Tibial artery (tissue), 4 donors: ENCODE results near the gene TFPI.
"Not testable (repeated sequence)": the region's sequence is repeated elsewhere in the genome, so short reads cannot be mapped to it uniquely, and the experiment has no call there.

ENCODE experiments used
- DNase-seq, 2 donors: peaks; one replicate each; pipeline ENCODE4 v3.0.0-alpha.2; 2019
- H3K27ac ChIP-seq, 2 donors: fragments of 200-600 bp; sonication (generic) in 1 of 2; 1 replicate in 1 of 2; 2 replicates in 1 of 2; pipeline ENCODE4 v1.5.1; 2018 to 2019; ENCODE audit warnings: mild to moderate bottlenecking in 1 of 2
- H3K27me3 ChIP-seq, 2 donors: fragments of 200-600 bp; sonication (generic) in 1 of 2; one replicate each; pipeline versions ENCODE4 v1.5.1 to v1.6.0; 2016 to 2019
- H3K36me3 ChIP-seq, 3 donors: fragments of 200-600 bp; sonication (generic) in 2 of 3; one replicate each; pipeline ENCODE4 v1.5.1; 2016 to 2019; ENCODE audit warnings: mild to moderate bottlenecking in 2 of 3
- H3K4me1 ChIP-seq, 4 donors: fragments of 200-600 bp; sonication (generic) in 2 of 4; 1 replicate in 3 of 4; 2 replicates in 1 of 4; pipeline ENCODE4 v1.5.1; 2016 to 2019
- H3K4me3 ChIP-seq, 2 donors: fragments of 200-600 bp; sonication (generic) in 1 of 2; 1 replicate in 1 of 2; 2 replicates in 1 of 2; pipeline ENCODE4 v1.5.1; 2018 to 2019; ENCODE audit warnings: mild to moderate bottlenecking in 2 of 2
- H3K9me3 ChIP-seq, 3 donors: fragments of 200-600 bp; sonication (generic) in 1 of 3; one replicate each; pipeline ENCODE4 v1.5.1; 2016 to 2019
- CTCF ChIP-seq, 2 experiments: fragments of 200-600 bp in 1 of 2; fragments of 450-650 bp in 1 of 2; IDR thresholded peaks; one replicate each; pipeline ENCODE4 v1.5.1; 2017 to 2019; ENCODE audit warnings: antibody characterized with exemption in 2 of 2, mild to moderate bottlenecking in 1 of 2, moderate library complexity in 1 of 2
- intact Hi-C: fragments of 100-400 bp; cut with DNase I; formaldehyde crosslinking; loops from one replicate; pipeline ENCODE4 v1.15.0; 2023; ENCODE audit warnings: low total_unique reads

Gene TFPI

GRCh38 chr2:187569042-187569441 is 14.8 kb upstream of the TFPI start:
- H3K27me3 ChIP-seq, result no peaks in the 10 kb centered on the region
- H3K36me3 ChIP-seq, result no peaks in the 10 kb centered on the region
- intact Hi-C loops, result no loop called here
- TF ChIP-seq CTCF (IDR thresholded peaks at IDR 0.05), result no peak
- H3K27ac ChIP-seq, result no peak overlapping the region
- H3K9me3 ChIP-seq, result no peaks in the 10 kb centered on the region
- no peak for DNase-seq
- H3K4me1 ChIP-seq, result peaks cover 0 to 10% (median 0%) of the 10 kb centered on the region in 4 donors
- no peak overlapping the region for H3K4me3 ChIP-seq

GRCh38 chr2:187567126-187567525 is 12.9 kb upstream of the TFPI start:
- DNase-seq, result no peak
- H3K27me3 ChIP-seq, result no peaks in the 10 kb centered on the region
- H3K4me1 ChIP-seq, result peaks cover 0 to 10% (median 0%) of the 10 kb centered on the region in 4 donors
- no peaks in the 10 kb centered on the region for H3K36me3 ChIP-seq
- H3K9me3 ChIP-seq, result no peaks in the 10 kb centered on the region
- H3K4me3 ChIP-seq, result no peak overlapping the region
- TF ChIP-seq CTCF (IDR thresholded peaks at IDR 0.05), result no peak
- peak overlapping the region in 1 of 2 donors; percentile 16 for H3K27ac ChIP-seq
- intact Hi-C loops, result no loop called here

- H3K36me3 ChIP-seq, result no peaks in the 10 kb centered on the region
- no peak for DNase-seq
- TF ChIP-seq CTCF (IDR thresholded peaks at IDR 0.05), result no peak
- no peak overlapping the region for H3K4me3 ChIP-seq
- peaks cover 0 to 10% (median 0%) of the 10 kb centered on the region in 4 donors for H3K4me1 ChIP-seq
- intact Hi-C loops, result no loop called here
- no peaks in the 10 kb centered on the region for H3K27me3 ChIP-seq
- H3K27ac ChIP-seq, result peak overlapping the region in 1 of 2 donors; percentile 16
- H3K9me3 ChIP-seq, result no peaks in the 10 kb centered on the region
These were observed 12.5 kb upstream of the TFPI start for GRCh38 chr2:187566712-187567111.

GRCh38 chr2:187566266-187566665 is 12.0 kb upstream of the TFPI start:
- no peak for TF ChIP-seq CTCF (IDR thresholded peaks at IDR 0.05)
- no peak for DNase-seq
- no peaks in the 10 kb centered on the region for H3K36me3 ChIP-seq
- no peaks in the 10 kb centered on the region for H3K27me3 ChIP-seq
- no peak overlapping the region for H3K27ac ChIP-seq
- H3K9me3 ChIP-seq, result no peaks in the 10 kb centered on the region
- H3K4me3 ChIP-seq, result no peak overlapping the region
- intact Hi-C loops, result no loop called here
- peaks cover 0 to 10% (median 0%) of the 10 kb centered on the region in 4 donors for H3K4me1 ChIP-seq

- H3K36me3 ChIP-seq, H3K9me3 ChIP-seq, DNase-seq, H3K27ac ChIP-seq, H3K4me3 ChIP-seq, H3K27me3 ChIP-seq, intact Hi-C loops: not testable (repeated sequence)
- peaks cover 0 to 10% (median 0%) of the 10 kb centered on the region in 4 donors for H3K4me1 ChIP-seq
These were observed 11.4 kb upstream of the TFPI start for GRCh38 chr2:187565618-187566017.

- H3K27me3 ChIP-seq, H3K36me3 ChIP-seq, H3K27ac ChIP-seq, H3K9me3 ChIP-seq, DNase-seq, H3K4me3 ChIP-seq, intact Hi-C loops: not testable (repeated sequence)
- H3K4me1 ChIP-seq, result peaks cover 0 to 18% (median 2%) of the 10 kb centered on the region in 4 donors
These were observed 2.3 kb upstream of the TFPI start for GRCh38 chr2:187556493-187556892.

GRCh38 chr2:187554704-187555082 is 458 bp upstream of the TFPI start:
- intact Hi-C loops, result no loop called here
- DNase-seq, result no peak
- Histone ChIP-seq H3K27me3 (no peaks in the 10 kb centered on the region), H3K4me3 (peak overlapping the region; percentile 60 to 65), H3K4me1 (peaks cover 0 to 35% (median 5%) of the 10 kb centered on the region in 4 donors), H3K27ac (peak overlapping the region; percentile 77 to 80), H3K9me3 (no peaks in the 10 kb centered on the region), H3K36me3 (no peaks in the 10 kb centered on the region)
- no peak for TF ChIP-seq CTCF (IDR thresholded peaks at IDR 0.05)
